GM18519 (cell line): ENCODE measurements around the gene ALG12.

Experiments
- ATAC-seq: cut with Tn5 transposase; IDR thresholded peaks from one replicate; pipeline ENCODE4 v1.9.1; 2021; ENCODE audit warnings: mild to moderate bottlenecking, moderate library complexity; ENCODE audit not compliant: unreplicated experiment, low FRiP score

The ALG12 gene

DNA sequence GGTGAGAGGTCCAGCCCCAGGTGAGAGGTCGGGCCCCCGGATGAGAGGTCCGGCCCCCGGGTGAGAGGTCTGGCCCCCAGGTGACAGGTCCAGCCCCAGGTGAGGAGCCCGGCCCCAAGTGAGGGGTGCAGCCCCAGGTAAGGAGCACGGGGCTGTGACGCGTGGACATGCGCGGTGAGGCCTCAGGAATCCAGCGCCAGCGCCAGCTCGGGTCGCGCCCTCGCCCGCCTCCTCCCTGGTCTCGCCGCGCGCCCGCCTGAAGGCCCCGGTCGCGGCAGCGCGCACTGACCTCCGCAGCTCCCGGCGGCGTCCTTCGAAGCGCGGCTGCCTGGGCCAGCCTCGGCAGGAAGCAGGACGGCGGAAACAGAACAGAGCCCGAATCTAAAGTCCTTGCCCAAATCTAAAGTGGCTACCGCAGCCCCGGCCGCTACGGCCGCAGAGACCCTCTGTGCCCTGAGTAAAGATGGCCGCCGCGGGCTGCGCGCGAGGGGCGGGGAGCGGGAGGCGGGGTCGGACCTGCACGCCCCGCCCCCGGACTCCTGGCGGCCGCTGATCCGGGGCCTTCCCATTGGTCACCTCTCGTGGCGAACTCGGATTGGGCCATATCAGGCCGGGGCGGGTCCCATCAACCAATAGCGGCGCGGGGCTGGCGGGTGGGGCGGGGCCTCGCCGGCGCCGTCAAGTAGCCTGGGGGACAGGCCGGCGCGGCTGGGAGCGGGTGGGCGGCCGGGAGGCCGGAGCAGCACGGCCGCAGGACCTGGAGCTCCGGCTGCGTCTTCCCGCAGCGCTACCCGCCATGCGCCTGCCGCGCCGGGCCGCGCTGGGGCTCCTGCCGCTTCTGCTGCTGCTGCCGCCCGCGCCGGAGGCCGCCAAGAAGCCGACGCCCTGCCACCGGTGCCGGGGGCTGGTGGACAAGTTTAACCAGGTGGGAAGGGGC is at the start of gene ALG12, which contains the start of gene CRELD2:
TSS of gene ALG12 (minus strand) at position 465 of the 937 bp plus-strand sequence. CDS start 4,673 bp downstream, outside the sequence.
TSS of gene CRELD2 (plus strand) at position 661 of the 937 bp plus-strand sequence. CDS start at position 797, 136 bp downstream.
- ATAC-seq = peak; percentile 84

GRCh38 chr22:49967706-49968208 is 49.5 kb upstream of the ALG12 start:
- ATAC-seq = no peak

DNA sequence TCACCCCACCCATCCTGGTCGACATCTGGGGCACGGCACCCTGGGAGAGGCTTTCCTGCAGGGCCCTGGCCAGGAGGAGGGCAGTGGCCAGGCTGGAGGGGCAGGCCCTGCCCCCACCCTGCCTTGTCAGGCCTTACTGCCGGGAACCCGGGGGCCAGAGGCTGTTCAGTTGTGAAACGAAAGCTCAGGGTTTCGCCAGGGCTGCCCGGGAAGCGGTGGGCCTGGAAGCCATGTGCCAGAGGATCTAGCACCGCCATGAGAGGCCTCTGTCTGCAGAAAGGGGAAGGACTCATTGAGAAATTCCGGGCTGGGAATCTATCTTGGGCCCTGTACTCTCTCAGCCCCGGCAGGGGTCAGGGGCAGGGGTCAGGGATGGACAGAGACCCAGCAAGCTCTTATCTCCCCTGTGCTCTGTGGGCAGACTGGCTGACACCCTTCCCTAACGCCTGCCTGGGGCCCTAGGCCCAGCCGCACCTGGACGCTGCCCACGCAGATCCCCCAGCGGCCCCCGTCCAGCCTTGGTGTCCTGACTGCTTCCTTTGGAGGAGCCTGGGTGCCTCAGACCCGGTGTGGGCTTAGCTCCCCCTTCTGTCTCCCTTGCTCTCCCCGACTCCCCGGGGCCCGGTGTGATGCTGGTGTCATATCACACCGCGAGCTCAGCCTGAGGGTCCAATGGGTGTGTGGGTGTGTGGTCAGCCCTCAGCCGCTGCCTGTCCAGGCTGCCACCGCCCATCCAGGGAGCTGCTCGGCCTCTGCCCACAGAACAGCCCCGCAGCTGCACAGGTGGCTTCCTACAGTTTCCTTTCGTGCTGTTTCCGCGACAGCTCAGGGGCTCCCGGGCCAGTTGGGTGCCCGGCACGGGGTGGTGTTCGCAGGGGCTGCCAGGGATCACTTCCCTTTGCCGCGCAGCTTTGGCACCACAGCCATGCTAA is 48.8 kb upstream of the ALG12 start:
- no peak for ATAC-seq

- ATAC-seq = no peak
These were observed 48.0 kb upstream of the ALG12 start for GRCh38 chr22:49966041-49966773.

DNA sequence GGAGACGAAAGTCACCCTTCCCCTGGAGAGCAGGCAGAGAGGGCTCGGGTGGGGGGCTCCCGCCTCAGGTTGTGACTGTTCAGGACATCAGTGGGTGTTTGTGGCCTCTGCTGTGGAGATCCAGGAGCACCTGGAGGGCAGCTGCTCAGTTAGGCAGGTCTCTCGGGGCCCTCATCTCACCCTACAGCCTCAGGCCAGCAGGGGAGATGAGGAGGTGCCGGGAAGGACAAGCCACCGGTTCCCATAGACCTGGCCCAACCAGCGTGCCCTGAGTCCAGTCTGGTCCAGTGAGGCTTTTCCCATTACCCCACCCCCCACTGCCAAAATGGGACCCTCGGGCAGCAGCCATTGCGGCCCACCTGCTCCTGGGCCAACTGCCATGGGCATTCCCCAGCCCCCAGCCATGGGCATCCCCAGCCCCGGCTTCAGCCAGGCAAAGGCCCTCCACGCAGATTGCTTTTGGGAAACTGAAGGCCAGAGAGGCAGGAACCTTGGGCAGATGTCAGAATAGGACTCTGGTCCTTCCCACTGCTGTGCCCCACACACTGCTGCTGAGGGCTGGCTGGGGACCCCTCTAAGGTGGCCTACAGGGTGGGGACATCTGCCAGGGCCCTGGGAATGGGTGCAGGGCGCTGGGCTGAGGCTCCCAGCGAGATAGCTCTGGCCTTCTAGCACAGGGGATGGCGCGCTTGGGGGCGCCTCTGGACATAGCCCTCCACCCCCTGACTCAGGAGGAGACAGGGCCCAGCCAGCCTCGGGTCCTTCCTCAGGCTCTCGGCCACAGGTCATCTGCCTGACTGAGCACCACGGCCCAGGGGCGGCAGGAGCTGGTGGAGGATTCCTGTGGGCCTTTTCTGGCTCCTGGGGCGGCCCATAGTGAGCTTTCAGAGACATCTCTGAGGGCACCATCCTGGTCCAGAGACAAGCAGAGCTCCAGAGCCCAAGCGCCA is 47.1 kb upstream of the ALG12 start:
- ATAC-seq = no peak

DNA sequence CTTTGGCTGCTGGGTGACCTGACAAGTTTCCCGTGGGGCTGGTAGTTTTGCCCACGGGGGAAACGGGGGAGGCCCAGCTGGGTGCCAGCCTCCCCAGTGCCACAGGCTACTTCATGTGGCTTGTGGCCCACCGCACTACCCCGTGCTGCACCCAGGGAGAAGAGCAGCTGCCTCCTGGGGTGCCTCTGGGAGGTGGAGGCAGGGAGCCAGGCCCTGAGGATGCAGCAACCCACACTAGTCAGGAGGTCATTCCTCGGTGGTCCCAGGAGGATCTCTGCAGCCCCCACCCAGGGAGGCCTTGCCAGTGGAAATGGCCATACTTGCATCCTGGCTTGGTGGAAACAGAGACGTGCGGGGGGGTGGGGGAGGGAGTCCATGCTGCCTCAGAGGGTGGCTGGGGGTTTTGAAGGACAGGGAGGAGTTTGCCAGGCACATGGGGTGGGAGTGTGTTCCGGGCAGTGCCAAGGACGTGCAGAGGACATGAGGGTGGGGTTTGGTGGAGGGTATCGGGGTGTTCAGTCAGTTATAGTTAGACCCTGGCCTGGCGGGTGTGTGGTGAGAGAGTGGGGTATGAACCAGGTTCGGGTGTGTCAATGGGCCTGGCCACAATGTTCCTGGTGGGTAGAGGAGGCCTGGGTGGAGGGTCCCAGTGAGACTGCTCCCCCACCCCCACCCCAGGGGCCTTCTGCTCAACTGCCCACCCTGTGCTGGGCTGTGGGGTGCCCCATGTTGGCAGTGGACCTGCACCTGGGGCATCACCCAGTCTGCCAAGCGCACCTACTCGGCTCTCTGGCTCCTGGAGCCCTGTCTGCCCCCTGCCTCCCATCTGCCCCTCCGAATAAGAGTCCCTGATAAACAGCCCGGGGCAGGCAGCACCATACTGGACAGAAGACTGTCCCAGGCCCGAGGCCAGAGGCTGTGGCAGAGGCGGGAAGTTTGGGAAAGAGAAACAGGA is 46.2 kb upstream of the ALG12 start:
- ATAC-seq = no peak

GRCh38 chr22:49963647-49964026 is 45.4 kb upstream of the ALG12 start:
- ATAC-seq = no peak

DNA sequence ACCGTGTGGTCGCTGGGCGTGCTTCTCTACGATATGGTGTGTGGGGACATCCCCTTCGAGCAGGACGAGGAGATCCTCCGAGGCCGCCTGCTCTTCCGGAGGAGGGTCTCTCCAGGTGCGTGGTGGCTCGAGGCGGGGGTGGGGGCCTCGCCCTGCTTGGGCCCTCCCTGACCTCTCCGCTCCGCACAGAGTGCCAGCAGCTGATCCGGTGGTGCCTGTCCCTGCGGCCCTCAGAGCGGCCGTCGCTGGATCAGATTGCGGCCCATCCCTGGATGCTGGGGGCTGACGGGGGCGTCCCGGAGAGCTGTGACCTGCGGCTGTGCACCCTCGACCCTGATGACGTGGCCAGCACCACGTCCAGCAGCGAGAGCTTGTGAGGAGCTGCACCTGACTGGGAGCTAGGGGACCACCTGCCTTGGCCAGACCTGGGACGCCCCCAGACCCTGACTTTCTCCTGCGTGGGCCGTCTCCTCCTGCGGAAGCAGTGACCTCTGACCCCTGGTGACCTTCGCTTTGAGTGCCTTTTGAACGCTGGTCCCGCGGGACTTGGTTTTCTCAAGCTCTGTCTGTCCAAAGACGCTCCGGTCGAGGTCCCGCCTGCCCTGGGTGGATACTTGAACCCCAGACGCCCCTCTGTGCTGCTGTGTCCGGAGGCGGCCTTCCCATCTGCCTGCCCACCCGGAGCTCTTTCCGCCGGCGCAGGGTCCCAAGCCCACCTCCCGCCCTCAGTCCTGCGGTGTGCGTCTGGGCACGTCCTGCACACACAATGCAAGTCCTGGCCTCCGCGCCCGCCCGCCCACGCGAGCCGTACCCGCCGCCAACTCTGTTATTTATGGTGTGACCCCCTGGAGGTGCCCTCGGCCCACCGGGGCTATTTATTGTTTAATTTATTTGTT is 44.8 kb upstream of the ALG12 start:
- ATAC-seq = no peak

DNA sequence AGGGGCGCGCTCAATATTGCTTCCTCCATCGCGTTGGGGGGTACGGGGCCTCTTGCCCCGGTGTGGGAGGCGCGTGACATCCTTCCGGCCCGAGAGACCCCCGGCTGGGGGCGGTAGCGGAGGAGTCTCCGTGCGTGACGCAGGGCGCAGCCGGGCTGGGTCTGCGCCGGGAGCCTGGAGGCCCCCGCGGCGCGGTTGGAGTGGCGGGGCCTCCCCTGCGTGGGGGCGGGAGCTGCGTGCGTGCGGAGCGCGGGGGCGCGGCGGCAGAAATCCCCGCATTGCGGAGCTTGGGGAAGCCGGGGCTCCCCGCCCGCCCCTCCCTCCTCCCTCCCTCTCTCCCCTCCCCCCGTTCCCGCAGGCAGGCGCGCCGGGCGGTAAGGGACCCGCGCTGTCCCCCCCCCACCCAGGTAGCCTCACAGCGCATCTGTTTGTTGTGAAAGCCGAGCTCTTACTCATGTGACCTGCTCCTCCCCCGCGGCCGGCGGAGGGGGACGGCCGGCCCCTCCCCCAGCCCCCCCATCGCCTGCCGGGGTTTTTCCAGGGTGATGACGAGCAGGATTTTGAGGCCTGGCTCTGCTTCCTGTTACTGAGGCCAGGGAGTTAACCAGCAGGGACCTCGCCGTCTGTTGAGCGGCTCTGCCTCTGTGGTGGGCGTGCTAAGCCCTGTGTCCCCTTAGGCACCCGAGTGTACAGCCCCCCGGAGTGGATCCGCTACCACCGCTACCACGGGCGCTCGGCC is 43.9 kb upstream of the ALG12 start:
- no peak for ATAC-seq

GRCh38 chr22:49961601-49962011 is 43.4 kb upstream of the ALG12 start:
- no peak for ATAC-seq

DNA sequence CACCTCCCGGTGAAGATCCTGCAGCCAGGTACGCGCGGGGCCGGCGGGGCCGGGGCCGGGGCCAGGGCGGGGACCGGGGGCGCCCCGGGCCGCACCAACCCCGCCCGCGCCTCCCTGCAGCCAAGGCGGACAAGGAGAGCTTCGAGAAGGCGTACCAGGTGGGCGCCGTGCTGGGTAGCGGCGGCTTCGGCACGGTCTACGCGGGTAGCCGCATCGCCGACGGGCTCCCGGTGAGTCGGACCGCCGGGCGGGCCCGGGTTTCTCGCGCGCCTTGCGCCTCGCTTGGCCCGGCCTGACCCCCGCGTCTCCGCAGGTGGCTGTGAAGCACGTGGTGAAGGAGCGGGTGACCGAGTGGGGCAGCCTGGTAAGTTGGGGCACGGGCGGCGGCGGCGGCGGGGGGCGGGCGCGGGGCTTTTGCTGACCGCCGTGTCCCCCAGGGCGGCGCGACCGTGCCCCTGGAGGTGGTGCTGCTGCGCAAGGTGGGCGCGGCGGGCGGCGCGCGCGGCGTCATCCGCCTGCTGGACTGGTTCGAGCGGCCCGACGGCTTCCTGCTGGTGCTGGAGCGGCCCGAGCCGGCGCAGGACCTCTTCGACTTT is 42.9 kb upstream of the ALG12 start:
- no peak for ATAC-seq

DNA sequence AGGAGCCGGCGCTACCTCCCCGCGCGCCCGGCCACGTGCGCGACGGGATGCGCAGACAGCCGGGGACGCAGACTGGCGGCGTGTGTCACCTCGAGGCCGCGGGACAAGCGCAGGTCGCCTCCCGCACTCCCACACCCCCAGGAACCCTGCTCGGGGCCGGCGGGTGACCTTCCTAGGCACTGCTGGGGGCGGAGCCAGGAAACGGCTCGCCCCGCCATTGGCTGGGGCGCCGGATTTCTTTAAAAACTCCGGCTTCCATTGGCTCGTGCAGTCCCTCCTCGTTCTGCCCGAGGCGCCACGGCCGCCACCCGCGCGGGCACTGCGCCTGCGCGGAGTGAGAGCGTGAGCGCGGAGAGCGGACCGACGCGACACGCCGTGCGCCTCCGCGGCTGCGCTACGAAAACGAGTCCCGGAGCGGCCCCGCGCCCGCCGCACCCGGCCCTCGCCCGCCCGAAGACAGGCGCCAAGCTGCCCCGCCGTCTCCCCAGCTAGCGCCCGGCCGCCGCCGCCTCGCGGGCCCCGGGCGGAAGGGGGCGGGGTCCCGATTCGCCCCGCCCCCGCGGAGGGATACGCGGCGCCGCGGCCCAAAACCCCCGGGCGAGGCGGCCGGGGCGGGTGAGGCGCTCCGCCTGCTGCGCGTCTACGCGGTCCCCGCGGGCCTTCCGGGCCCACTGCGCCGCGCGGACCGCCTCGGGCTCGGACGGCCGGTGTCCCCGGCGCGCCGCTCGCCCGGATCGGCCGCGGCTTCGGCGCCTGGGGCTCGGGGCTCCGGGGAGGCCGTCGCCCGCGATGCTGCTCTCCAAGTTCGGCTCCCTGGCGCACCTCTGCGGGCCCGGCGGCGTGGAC is 42.1 kb upstream of the ALG12 start, which contains the start of gene PIM3:
TSS of gene PIM3 (plus strand) at position 614 of the 846 bp plus-strand sequence. CDS start at position 790, 176 bp downstream.
- ATAC-seq = peak; percentile 46

- peak; percentile 1 for ATAC-seq
These were observed 41.5 kb upstream of the ALG12 start for GRCh38 chr22:49959782-49960158.

DNA sequence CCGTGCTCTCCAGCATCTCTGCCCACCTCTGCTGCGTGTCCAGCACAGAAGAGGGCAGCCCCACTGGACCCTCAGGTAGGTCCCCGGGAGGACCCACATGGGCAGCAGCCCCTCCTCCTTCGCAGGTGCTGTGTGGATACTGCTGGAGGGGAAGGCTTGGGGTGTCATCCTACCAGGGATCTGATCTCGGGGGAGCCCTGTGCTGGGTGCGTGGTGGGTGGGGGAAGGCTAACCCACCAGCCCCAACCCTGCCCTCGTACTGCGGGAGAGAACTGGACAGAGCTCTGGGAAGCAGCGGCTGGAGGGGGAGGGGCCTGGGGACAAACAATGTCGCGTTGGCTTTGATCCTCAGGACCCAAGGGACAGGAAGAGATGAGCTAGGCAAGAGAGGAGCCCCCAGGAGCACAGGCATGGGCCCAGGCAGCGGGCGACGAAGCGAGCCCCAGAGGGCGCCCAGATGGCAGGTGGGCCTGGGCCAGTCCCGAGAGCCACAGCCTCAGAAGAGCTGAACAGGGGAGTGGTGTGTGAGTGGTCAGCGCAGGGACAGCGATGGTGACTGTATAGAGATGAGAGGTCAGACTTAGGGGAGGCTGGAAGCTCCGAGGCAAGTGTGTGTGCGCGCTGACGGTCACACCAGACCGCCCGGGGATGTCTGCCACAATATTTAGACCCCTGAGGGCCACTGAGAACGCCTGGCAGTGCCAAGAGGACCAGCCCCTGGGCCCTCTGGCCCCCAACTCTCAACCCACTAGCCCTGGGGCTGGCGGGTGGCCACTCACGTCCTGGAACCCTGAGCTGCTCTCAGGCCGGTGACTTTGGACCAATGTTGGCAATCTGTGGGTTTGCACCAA is 40.9 kb upstream of the ALG12 start:
- ATAC-seq = no peak
